Panc1 (cell line): ENCODE data around the gene CA5A. TPM values are rescaled to one million over a fixed set of nuclear protein-coding genes. Genes with fewer than 3 reads are reported as not detected.

Experiments
- ATAC-seq: fragments of 200-7000 bp; cut with Tn5 transposase; 2 replicates; pipeline ENCODE4 v1.9.1; 2020; ENCODE audit warnings: mild to moderate bottlenecking, moderate library complexity
- BruUV-seq: library from RNA; stranded (reverse); fragments of 400-500 nt; replicated peaks from 2 replicates; lab custom pipeline; 2021; lab: Mats Ljungman, UMichigan
- CTCF ChIA-PET: fragments of 300-600 bp; sonication (Branson Sonifier 250); formaldehyde crosslinking; loops from one replicate; lab custom pipeline; 2022; ENCODE audit warnings: antibody characterized with exemption; lab: Charles Lee
- POLR2A ChIA-PET: fragments of 300-600 bp; sonication (Branson Sonifier 250); formaldehyde crosslinking; loops from one replicate; lab custom pipeline; 2022; ENCODE audit warnings: antibody characterized with exemption; lab: Charles Lee
- DNase-seq: peaks from one replicate; pipeline ENCODE4 v3.0.0-alpha.2; 2010; ENCODE audit warnings: low read depth, low spot score
- H3K27ac ChIP-seq: 2 replicates; pipeline ENCODE4 v1.5.1; 2011; ENCODE audit warnings: mild to moderate bottlenecking, low read length, inconsistent platforms
- H3K27me3 ChIP-seq: fragments of 200-500 bp; sonication (Bioruptor generic); 2 replicates; pipeline ENCODE4 v1.6.0; 2014; ENCODE audit warnings: low read length, inconsistent platforms; ENCODE audit not compliant: control insufficient read depth, insufficient read depth
- H3K36me3 ChIP-seq: fragments of 200-500 bp; sonication (Bioruptor generic); 2 replicates; pipeline ENCODE4 v1.5.1; 2014; ENCODE audit warnings: inconsistent platforms, mild to moderate bottlenecking, low read length, moderate library complexity; ENCODE audit not compliant: control insufficient read depth, insufficient read depth
- H3K4me1 ChIP-seq: 2 replicates; pipeline ENCODE4 v1.5.1; 2011; ENCODE audit warnings: inconsistent platforms, mild to moderate bottlenecking, low read length, moderate library complexity; ENCODE audit not compliant: control insufficient read depth, insufficient read depth
- H3K4me3 ChIP-seq, 2 experiments: 2 replicates each; pipeline ENCODE4 v1.5.1; 2011 to 2012; ENCODE audit warnings: low read depth in 2 of 2, low read length in 2 of 2, mild to moderate bottlenecking in 2 of 2, inconsistent platforms in 1 of 2, moderate library complexity in 1 of 2
- H3K9me3 ChIP-seq: fragments of 200-500 bp; sonication (Bioruptor generic); 2 replicates; pipeline ENCODE4 v1.5.1; 2014; ENCODE audit warnings: low read depth, mild to moderate bottlenecking, inconsistent platforms, low read length, moderate library complexity; ENCODE audit not compliant: control insufficient read depth, insufficient read depth
- CTCF ChIP-seq: fragments of 450-650 bp; IDR thresholded peaks from 2 replicates; pipeline ENCODE4 v1.5.1; 2017; ENCODE audit warnings: mild to moderate bottlenecking
- POLR2AphosphoS5 ChIP-seq: IDR thresholded peaks from 2 replicates; pipeline ENCODE4 v1.6.1; 2012; ENCODE audit warnings: mild to moderate bottlenecking, low read depth, low read length, moderate library complexity
- SIN3A ChIP-seq: IDR thresholded peaks from 2 replicates; pipeline ENCODE4 v1.6.1; 2012; ENCODE audit warnings: low read depth, mild to moderate bottlenecking, low read length, moderate library complexity, borderline replicate concordance; ENCODE audit not compliant: insufficient read depth
- TCF7L2 ChIP-seq: IDR thresholded peaks from 2 replicates; pipeline ENCODE4 v1.6.1; 2011; ENCODE audit warnings: mild to moderate bottlenecking, low read depth, low read length, inconsistent platforms
- in situ Hi-C: cut with HindIII; loops from 2 replicates; pipeline ENCODE4 v1.10.0; 2016; ENCODE audit warnings: low sequenced_read_pairs, low pct_unique_long_range_greater_than_20kb
- intact Hi-C: fragments of 100-400 bp; cut with micrococcal nuclease; formaldehyde crosslinking; loops from one replicate; pipeline ENCODE4 v1.10.0; 2022; ENCODE audit not compliant: unreplicated experiment
- total RNA-seq: library from RNA; stranded (reverse); gene quantifications from one replicate; pipeline ENCODE4 v1.2.1, GENCODE V29; 2021; ENCODE audit not compliant: unreplicated experiment
- TF ChIP-seq, protein P1 (sequence below), 2 experiments: IDR thresholded peaks; 2 replicates each; pipeline ENCODE4 v1.6.1; 2011 to 2012; ENCODE audit warnings: low read depth in 2 of 2, control low read depth in 1 of 2, low read length in 1 of 2, mild to moderate bottlenecking in 1 of 2, moderate library complexity in 1 of 2; ENCODE audit not compliant: insufficient read depth in 1 of 2

The CA5A gene
- total RNA-seq, 1 experiment from 2014 or later, result not detected

DNA sequence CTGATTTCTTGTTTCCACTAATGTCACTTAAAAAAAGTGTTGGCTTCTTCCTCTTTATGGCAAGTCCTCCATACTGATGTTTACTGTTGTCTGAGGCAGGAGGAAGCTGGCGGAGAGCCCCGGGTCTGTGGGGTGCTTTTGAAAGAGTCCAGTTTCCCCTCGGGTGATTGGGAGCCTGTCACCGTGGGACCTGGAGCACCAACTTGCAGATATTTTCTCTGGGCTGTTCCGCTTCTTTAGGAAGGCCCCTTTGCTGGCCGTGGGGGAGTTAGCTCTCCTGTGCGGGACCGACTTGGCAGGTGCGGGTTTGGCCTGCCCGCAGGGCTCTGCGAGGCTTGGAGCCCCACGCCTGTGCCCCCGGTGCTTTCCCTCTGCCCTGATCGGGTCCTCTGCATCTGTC is 18.0 kb upstream of the CA5A start:
- BruUV-seq, result no TSS peak
- ATAC-seq (no peak), DNase-seq (no peak)
- H3K36me3 ChIP-seq, result peaks cover 10% of the 10 kb centered on the region; the same call in 1 of the 2 replicates
- intact Hi-C loops (no loop called here), in situ Hi-C loops (no loop called here)
- TF ChIP-seq SIN3A (no peak), CTCF (no peak), TCF7L2 (no peak), POLR2AphosphoS5 (no peak)
- TF ChIP-seq, protein P1, sequence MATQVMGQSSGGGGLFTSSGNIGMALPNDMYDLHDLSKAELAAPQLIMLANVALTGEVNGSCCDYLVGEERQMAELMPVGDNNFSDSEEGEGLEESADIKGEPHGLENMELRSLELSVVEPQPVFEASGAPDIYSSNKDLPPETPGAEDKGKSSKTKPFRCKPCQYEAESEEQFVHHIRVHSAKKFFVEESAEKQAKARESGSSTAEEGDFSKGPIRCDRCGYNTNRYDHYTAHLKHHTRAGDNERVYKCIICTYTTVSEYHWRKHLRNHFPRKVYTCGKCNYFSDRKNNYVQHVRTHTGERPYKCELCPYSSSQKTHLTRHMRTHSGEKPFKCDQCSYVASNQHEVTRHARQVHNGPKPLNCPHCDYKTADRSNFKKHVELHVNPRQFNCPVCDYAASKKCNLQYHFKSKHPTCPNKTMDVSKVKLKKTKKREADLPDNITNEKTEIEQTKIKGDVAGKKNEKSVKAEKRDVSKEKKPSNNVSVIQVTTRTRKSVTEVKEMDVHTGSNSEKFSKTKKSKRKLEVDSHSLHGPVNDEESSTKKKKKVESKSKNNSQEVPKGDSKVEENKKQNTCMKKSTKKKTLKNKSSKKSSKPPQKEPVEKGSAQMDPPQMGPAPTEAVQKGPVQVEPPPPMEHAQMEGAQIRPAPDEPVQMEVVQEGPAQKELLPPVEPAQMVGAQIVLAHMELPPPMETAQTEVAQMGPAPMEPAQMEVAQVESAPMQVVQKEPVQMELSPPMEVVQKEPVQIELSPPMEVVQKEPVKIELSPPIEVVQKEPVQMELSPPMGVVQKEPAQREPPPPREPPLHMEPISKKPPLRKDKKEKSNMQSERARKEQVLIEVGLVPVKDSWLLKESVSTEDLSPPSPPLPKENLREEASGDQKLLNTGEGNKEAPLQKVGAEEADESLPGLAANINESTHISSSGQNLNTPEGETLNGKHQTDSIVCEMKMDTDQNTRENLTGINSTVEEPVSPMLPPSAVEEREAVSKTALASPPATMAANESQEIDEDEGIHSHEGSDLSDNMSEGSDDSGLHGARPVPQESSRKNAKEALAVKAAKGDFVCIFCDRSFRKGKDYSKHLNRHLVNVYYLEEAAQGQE (IDR thresholded peaks at IDR 0.05; ENCODE audit: insufficient read depth in 1 of 2, low read depth in 2 of 2, low read length in 1 of 2), result no peak
- peaks cover 17% of the 10 kb centered on the region for H3K4me1 ChIP-seq
- CTCF ChIA-PET, result no interaction called here
- POLR2A ChIA-PET, result no interaction called here
- H3K9me3 ChIP-seq, result no peaks in the 10 kb centered on the region
- no peaks in the 10 kb centered on the region for H3K27me3 ChIP-seq
- H3K27ac ChIP-seq, result no peak overlapping the region
- H3K4me3 ChIP-seq, result no peak overlapping the region

GRCh38 chr16:87953308-87954215 is 17.2 kb upstream of the CA5A start:
- Histone ChIP-seq H3K4me3 (no peak overlapping the region), H3K36me3 (peaks cover 10% of the 10 kb centered on the region; the same call in 1 of the 2 replicates), H3K4me1 (peaks cover 17% of the 10 kb centered on the region), H3K9me3 (no peaks in the 10 kb centered on the region), H3K27me3 (no peaks in the 10 kb centered on the region), H3K27ac (no peak overlapping the region)
- ATAC-seq (no peak), DNase-seq (no peak)
- BruUV-seq, result no TSS peak
- ChIA-PET CTCF (no interaction called here), POLR2A (interaction anchor here (0.6 kb wide), 1 partner anchor 14 kb away, joined by 9 read pairs; no protein-coding TSS in a partner anchor)
- in situ Hi-C loops (no loop called here), intact Hi-C loops (no loop called here)
- TF ChIP-seq POLR2AphosphoS5, result 0 out of 2 replicates have a peak, but pooled peaks have one; percentile 22
- no peak for TF ChIP-seq SIN3A
